K562 (cell line): ENCODE data around the gene IDI2.

ENCODE experiments used
- CEBPG ChIP-seq, 3 experiments: fragments of 200-800 bp in 1 of 3; sonication (Bioruptor generic) in 1 of 3; sonication (generic) in 1 of 3; formaldehyde crosslinking in 1 of 3; IDR thresholded peaks in 2 of 3; conservative IDR thresholded peaks in 1 of 3; 2 replicates each; pipeline versions ENCODE4 v1.6.1 to v1.8.0; 2016 to 2022; ENCODE audit warnings: missing compliant biosample characterization in 2 of 3, missing genetic modification characterization in 2 of 3, mild to moderate bottlenecking in 1 of 3, missing genetic modification reagents in 1 of 3
- MXI1 ChIP-seq: IDR thresholded peaks from 2 replicates; pipeline ENCODE4 v1.6.1; 2011; ENCODE audit warnings: low read depth, mild to moderate bottlenecking, improper control_type of control experiment, low read length
- NCOA6 ChIP-seq: fragments of 450-650 bp; IDR thresholded peaks from 2 replicates; pipeline ENCODE4 v1.6.1; 2017; ENCODE audit warnings: mild to moderate bottlenecking
- PHF8 ChIP-seq: fragments of 200-600 bp; sonication (generic); IDR thresholded peaks from 2 replicates; pipeline ENCODE4 v1.6.1; 2012; ENCODE audit warnings: mixed run types, mild to moderate bottlenecking, inconsistent platforms, low read length, moderate library complexity, borderline replicate concordance
- PYGO2 ChIP-seq: fragments of 450-650 bp; IDR thresholded peaks from 2 replicates; pipeline ENCODE4 v1.6.1; 2016; ENCODE audit warnings: mild to moderate bottlenecking, missing genetic modification characterization, moderate library complexity, missing compliant biosample characterization
- STAG1 ChIP-seq: sonication (generic); formaldehyde crosslinking; IDR thresholded peaks from 2 replicates; pipeline ENCODE4 v1.5.0; 2020; ENCODE audit warnings: missing genetic modification reagents, borderline replicate concordance
- ZNF830 ChIP-seq: fragments of 250-450 bp; sonication (Bioruptor Pico); IDR thresholded peaks from 2 replicates; pipeline ENCODE4 v1.5.0; 2021; ENCODE audit warnings: mild to moderate bottlenecking

GRCh38 chr10:1074748-1075308 lies 49.2 kb upstream of the IDI2 start:
- TF ChIP-seq STAG1 (CRISPR knock-in tag) (no peak), MXI1 (no peak), PHF8 (no peak), CEBPG (CRISPR knock-in tag; IDR thresholded peaks at IDR 0.05) (no peak), CEBPG (tag; conservative IDR thresholded peaks at IDR 0.05 in 1 of 2, IDR thresholded peaks at IDR 0.05 in 1 of 2) (no peak), NCOA6 (no peak), PYGO2 (no peak), ZNF830 (no peak)
